ENCODE results near the gene MTMR12.

Gene MTMR12

DNA sequence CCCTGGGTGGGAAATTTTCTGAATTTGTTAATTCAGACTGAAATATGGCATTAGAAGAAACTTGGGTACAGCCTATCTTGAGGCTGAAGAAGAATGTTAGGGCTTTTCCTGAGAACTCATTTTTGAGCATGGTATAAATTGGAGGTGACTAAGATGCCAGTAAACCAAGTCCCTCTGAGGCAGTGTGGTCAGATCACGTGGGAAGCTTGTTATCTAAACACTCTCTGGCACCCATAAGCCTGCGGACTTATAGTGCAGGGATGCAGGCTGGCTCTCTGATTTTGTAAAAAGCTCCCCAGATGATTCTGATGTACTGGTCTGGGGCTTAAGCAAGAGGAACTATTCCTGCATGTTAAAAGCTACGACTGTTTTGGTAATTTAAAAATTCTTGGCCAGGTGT is 34.3 kb downstream of the MTMR12 start:
- ATAC-seq (ENCODE audit: low read depth) = no peak
- Histone ChIP-seq H3K27me3 (ENCODE audit: insufficient read depth, poor library complexity, severe bottlenecking) (no peaks in the 10 kb centered on the region), H3K4me3 (ENCODE audit: severe bottlenecking) (no peak overlapping the region), H3K4me1 (ENCODE audit: insufficient read depth, poor library complexity, severe bottlenecking) (peaks cover 12% of the 10 kb centered on the region), H3K27ac (ENCODE audit: poor library complexity, severe bottlenecking) (no peak overlapping the region), H3K9me3 (ENCODE audit: severe bottlenecking) (no peaks in the 10 kb centered on the region), H3K36me3 (ENCODE audit: low read depth) (peaks cover 4% of the 10 kb centered on the region)
- no peak for DNase-seq (ENCODE audit: low spot score)
- TF ChIP-seq, protein P1, sequence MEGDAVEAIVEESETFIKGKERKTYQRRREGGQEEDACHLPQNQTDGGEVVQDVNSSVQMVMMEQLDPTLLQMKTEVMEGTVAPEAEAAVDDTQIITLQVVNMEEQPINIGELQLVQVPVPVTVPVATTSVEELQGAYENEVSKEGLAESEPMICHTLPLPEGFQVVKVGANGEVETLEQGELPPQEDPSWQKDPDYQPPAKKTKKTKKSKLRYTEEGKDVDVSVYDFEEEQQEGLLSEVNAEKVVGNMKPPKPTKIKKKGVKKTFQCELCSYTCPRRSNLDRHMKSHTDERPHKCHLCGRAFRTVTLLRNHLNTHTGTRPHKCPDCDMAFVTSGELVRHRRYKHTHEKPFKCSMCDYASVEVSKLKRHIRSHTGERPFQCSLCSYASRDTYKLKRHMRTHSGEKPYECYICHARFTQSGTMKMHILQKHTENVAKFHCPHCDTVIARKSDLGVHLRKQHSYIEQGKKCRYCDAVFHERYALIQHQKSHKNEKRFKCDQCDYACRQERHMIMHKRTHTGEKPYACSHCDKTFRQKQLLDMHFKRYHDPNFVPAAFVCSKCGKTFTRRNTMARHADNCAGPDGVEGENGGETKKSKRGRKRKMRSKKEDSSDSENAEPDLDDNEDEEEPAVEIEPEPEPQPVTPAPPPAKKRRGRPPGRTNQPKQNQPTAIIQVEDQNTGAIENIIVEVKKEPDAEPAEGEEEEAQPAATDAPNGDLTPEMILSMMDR (IDR thresholded peaks at IDR 0.05; ENCODE audit: poor library complexity, severe bottlenecking) = no peak

DNA sequence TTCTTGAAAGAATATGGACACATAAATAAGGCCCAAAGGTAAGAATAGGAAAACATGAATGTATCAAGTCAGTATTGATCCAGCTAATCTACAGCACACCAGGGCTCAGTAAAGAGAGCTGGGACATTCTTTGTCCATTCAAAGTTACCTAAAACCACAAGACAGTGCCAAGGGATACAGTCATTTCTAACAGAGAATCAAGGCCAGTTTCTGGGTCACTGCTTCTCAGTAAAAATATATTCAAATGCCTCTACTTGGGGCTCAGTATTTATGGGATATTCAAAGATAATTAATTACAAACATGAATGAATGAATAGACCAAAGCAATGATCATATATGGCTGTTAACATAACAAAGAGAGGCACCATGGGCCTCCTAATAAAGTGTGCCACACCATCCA is 34.9 kb downstream of the MTMR12 start:
- ATAC-seq (ENCODE audit: low read depth) (no peak), DNase-seq (ENCODE audit: low spot score) (no peak)
- H3K27ac ChIP-seq (ENCODE audit: poor library complexity, severe bottlenecking) = no peak overlapping the region
- no peaks in the 10 kb centered on the region for H3K9me3 ChIP-seq (ENCODE audit: severe bottlenecking)
- TF ChIP-seq, protein P1 (IDR thresholded peaks at IDR 0.05; ENCODE audit: poor library complexity, severe bottlenecking) = no peak
- H3K27me3 ChIP-seq (ENCODE audit: insufficient read depth, poor library complexity, severe bottlenecking) = no peaks in the 10 kb centered on the region
- peaks cover 10% of the 10 kb centered on the region for H3K36me3 ChIP-seq (ENCODE audit: low read depth)
- peaks cover 12% of the 10 kb centered on the region for H3K4me1 ChIP-seq (ENCODE audit: insufficient read depth, poor library complexity, severe bottlenecking)
- no peak overlapping the region for H3K4me3 ChIP-seq (ENCODE audit: severe bottlenecking)

DNA sequence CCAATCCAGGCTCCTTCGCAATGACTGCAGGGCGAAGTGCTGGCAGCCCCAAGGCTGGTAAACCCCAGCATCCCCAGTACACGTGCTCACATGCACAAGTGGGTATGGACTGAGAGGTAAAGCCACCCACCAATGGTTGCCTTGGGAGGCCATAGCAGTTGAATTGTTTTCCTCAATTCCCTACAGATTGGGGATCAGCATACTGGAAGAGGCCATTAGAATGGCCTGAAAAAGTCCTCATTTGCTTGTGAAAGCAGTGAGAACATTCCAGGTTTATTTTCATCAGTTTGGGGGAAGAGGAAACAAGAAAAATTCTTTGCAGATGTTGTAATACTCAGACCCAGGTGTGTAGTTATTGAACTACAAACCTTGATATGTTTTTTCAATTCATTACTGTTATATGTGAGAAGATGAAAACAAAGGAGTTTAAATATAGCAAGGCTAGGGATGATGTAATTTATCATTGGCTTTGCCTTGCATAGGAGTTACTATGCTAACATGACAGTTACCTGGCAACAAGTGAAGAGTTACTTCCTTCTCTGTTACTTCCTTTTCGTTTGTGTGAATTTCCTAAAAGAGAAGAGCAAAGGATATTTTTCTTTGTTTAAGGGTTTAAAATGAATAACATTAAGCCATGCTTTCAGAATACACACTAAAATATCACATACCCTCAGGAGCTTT is 36.4 kb downstream of the MTMR12 start:
- H3K4me3 ChIP-seq (ENCODE audit: severe bottlenecking) = no peak overlapping the region
- H3K36me3 ChIP-seq (ENCODE audit: low read depth) = peaks cover 25% of the 10 kb centered on the region
- TF ChIP-seq, protein P1 (IDR thresholded peaks at IDR 0.05; ENCODE audit: poor library complexity, severe bottlenecking) = no peak
- no peaks in the 10 kb centered on the region for H3K27me3 ChIP-seq (ENCODE audit: insufficient read depth, poor library complexity, severe bottlenecking)
- ATAC-seq (ENCODE audit: low read depth) (peak; percentile 74), DNase-seq (ENCODE audit: low spot score) (no peak)
- no peaks in the 10 kb centered on the region for H3K9me3 ChIP-seq (ENCODE audit: severe bottlenecking)
- H3K27ac ChIP-seq (ENCODE audit: poor library complexity, severe bottlenecking) = peak overlapping the region; percentile 8
- peaks cover 12% of the 10 kb centered on the region for H3K4me1 ChIP-seq (ENCODE audit: insufficient read depth, poor library complexity, severe bottlenecking)

DNA sequence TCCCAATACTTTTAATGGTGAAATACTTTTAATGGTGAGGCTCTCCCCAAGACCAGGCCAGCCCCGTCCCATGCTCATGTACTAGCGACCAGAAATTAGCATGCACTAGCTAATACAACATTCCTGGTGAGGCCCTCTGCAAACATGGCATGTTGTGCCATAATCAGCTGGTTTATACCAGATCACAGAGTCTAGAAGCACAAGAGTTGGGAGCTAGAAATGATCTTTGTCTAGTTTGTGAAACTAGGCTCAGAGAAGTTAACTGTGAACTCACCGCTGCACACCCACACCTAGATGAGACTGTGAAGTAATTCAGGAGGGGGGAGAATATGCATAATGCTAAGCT is 37.4 kb downstream of the MTMR12 start:
- Histone ChIP-seq H3K36me3 (ENCODE audit: low read depth) (peaks cover 35% of the 10 kb centered on the region), H3K27ac (ENCODE audit: poor library complexity, severe bottlenecking) (no peak overlapping the region), H3K4me1 (ENCODE audit: insufficient read depth, poor library complexity, severe bottlenecking) (peaks cover 12% of the 10 kb centered on the region), H3K4me3 (ENCODE audit: severe bottlenecking) (no peak overlapping the region), H3K9me3 (ENCODE audit: severe bottlenecking) (no peaks in the 10 kb centered on the region), H3K27me3 (ENCODE audit: insufficient read depth, poor library complexity, severe bottlenecking) (no peaks in the 10 kb centered on the region)
- DNase-seq (ENCODE audit: low spot score) (no peak), ATAC-seq (ENCODE audit: low read depth) (no peak)
- TF ChIP-seq, protein P1 (IDR thresholded peaks at IDR 0.05; ENCODE audit: poor library complexity, severe bottlenecking) = no peak

Measured in RWPE2 (cell line).